ENCODE measurements around the gene RAN. TPM values are rescaled to one million over a fixed set of nuclear protein-coding genes. Genes with fewer than 3 reads are reported as not detected.
"Not testable (repeated sequence)": the region's sequence is repeated elsewhere in the genome, so short reads cannot be mapped to it uniquely, and the experiment has no call there.

The RAN gene
- total RNA-seq, 1 experiment from 2014 or later: 1,193 TPM

DNA sequence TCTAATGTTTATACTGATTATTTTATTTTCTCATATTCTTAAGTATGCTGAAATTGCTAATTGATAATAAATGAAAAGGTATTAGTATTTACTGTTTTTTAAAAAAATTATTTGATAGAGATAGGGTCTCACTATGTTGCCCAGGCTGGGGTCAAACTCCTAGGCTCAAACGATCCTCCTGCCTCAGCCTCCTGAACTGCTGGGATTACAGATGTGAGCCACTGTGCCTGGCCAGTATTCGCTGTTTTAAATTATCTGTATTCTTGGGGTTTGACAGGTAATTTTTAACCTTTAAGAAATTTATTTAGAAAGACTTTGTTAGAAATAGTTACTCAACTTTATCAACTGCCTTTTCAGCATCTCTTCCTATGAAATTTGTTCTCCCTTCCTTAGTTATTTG, 32.2 kb downstream of the RAN start:
- Histone ChIP-seq H3K27ac (ENCODE audit: low read length) (no peak overlapping the region), H3K9me3 (ENCODE audit: control insufficient read depth, insufficient read depth, low read depth, low read length) (no peaks in the 10 kb centered on the region), H3K4me1 (ENCODE audit: control insufficient read depth, insufficient read depth, low read length) (no peaks in the 10 kb centered on the region), H3K4me3 (ENCODE audit: low read depth in 2 of 2, low read length in 2 of 2) (no peak overlapping the region), H3K27me3 (ENCODE audit: control insufficient read depth, insufficient read depth, low read length) (no peaks in the 10 kb centered on the region), H3K36me3 (ENCODE audit: control insufficient read depth, insufficient read depth, low read length) (no peaks in the 10 kb centered on the region)
- TF ChIP-seq POLR2AphosphoS5 (IDR thresholded peaks at IDR 0.05; ENCODE audit: low read depth, low read length) (no peak), TCF7L2 (IDR thresholded peaks at IDR 0.05; ENCODE audit: low read depth, low read length) (no peak), SIN3A (IDR thresholded peaks at IDR 0.05; ENCODE audit: borderline replicate concordance, insufficient read depth, low read depth, low read length) (no peak)
- TF ChIP-seq, protein P1, sequence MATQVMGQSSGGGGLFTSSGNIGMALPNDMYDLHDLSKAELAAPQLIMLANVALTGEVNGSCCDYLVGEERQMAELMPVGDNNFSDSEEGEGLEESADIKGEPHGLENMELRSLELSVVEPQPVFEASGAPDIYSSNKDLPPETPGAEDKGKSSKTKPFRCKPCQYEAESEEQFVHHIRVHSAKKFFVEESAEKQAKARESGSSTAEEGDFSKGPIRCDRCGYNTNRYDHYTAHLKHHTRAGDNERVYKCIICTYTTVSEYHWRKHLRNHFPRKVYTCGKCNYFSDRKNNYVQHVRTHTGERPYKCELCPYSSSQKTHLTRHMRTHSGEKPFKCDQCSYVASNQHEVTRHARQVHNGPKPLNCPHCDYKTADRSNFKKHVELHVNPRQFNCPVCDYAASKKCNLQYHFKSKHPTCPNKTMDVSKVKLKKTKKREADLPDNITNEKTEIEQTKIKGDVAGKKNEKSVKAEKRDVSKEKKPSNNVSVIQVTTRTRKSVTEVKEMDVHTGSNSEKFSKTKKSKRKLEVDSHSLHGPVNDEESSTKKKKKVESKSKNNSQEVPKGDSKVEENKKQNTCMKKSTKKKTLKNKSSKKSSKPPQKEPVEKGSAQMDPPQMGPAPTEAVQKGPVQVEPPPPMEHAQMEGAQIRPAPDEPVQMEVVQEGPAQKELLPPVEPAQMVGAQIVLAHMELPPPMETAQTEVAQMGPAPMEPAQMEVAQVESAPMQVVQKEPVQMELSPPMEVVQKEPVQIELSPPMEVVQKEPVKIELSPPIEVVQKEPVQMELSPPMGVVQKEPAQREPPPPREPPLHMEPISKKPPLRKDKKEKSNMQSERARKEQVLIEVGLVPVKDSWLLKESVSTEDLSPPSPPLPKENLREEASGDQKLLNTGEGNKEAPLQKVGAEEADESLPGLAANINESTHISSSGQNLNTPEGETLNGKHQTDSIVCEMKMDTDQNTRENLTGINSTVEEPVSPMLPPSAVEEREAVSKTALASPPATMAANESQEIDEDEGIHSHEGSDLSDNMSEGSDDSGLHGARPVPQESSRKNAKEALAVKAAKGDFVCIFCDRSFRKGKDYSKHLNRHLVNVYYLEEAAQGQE (IDR thresholded peaks at IDR 0.05; ENCODE audit: insufficient read depth in 1 of 2, low read depth in 2 of 2, low read length in 1 of 2): no peak
- TF ChIP-seq, protein P2, sequence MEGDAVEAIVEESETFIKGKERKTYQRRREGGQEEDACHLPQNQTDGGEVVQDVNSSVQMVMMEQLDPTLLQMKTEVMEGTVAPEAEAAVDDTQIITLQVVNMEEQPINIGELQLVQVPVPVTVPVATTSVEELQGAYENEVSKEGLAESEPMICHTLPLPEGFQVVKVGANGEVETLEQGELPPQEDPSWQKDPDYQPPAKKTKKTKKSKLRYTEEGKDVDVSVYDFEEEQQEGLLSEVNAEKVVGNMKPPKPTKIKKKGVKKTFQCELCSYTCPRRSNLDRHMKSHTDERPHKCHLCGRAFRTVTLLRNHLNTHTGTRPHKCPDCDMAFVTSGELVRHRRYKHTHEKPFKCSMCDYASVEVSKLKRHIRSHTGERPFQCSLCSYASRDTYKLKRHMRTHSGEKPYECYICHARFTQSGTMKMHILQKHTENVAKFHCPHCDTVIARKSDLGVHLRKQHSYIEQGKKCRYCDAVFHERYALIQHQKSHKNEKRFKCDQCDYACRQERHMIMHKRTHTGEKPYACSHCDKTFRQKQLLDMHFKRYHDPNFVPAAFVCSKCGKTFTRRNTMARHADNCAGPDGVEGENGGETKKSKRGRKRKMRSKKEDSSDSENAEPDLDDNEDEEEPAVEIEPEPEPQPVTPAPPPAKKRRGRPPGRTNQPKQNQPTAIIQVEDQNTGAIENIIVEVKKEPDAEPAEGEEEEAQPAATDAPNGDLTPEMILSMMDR (IDR thresholded peaks at IDR 0.05): no peak
- POLR2A ChIA-PET: no interaction called here
- BruUV-seq (replicated peaks): no TSS peak
- DNase-seq (ENCODE audit: low read depth, low spot score): no peak
- in situ Hi-C loops (cut with HindIII; ENCODE audit: low pct_unique_long_range_greater_than_20kb, low sequenced_read_pairs): no loop called here
- CTCF ChIA-PET: no interaction called here
- no peak for ATAC-seq
- intact Hi-C loops (cut with micrococcal nuclease; ENCODE audit: unreplicated experiment): no loop called here

DNA sequence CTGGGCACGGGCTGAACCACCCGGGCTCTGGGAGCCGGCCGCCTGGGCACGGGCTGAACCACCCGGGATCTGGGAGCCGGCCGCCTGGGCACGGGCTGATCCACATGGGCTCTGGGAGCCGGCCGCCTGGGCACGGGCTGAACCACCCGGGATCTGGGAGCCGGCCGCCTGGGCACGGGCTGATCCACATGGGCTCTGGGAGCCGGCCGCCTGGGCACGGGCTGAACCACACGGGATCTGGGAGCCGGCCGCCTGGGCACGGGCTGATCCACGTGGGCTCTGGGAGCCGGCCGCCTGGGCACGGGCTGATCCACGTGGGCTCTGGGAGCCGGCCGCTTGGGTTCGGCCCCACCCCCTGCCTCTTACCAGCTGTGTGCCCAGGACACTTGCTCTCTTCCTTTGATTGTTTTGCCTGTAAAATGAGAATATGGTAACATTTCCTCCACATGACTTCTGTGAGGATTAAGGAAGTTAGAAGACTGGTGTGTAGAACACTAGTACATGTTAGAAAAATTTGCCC, 33.1 kb downstream of the RAN start:
- CTCF ChIA-PET; intact Hi-C loops (cut with micrococcal nuclease; ENCODE audit: unreplicated experiment): not testable (repeated sequence)

DNA sequence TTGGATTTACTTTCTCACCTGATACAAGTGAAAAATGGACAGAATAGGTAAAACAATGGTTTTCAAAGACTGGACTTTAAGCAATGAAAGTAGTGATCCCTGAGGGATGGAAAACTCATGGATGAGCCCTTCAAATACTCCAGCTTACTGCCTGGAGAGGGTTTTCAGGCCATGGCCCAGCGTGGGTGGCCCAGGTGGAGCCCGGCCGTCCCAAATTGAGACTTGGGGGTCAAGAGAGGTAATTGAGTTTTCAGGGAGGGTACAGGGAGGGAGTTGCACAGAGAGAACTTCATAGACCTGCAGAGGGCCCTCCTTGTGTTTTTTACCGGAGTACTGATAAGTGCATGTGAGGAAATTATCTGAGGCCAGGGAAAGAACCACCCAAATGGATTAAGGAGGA, 37.2 kb downstream of the RAN start:
- Histone ChIP-seq H3K9me3 (ENCODE audit: control insufficient read depth, insufficient read depth, low read depth, low read length) (peaks cover 11% of the 10 kb centered on the region; the same call in 1 of the 2 replicates), H3K27ac (ENCODE audit: low read length) (no peak overlapping the region), H3K36me3 (ENCODE audit: control insufficient read depth, insufficient read depth, low read length) (no peaks in the 10 kb centered on the region), H3K4me1 (ENCODE audit: control insufficient read depth, insufficient read depth, low read length) (no peaks in the 10 kb centered on the region), H3K4me3 (ENCODE audit: low read depth in 2 of 2, low read length in 2 of 2) (no peak overlapping the region), H3K27me3 (ENCODE audit: control insufficient read depth, insufficient read depth, low read length) (peaks cover 4% of the 10 kb centered on the region; the same call in 1 of the 2 replicates)
- BruUV-seq (replicated peaks): no TSS peak
- intact Hi-C loops (cut with micrococcal nuclease; ENCODE audit: unreplicated experiment): no loop called here
- ChIA-PET POLR2A (no interaction called here), CTCF (no interaction called here)
- DNase-seq (ENCODE audit: low read depth, low spot score) (no peak), ATAC-seq (no peak)
- no peak for TF ChIP-seq TCF7L2 (IDR thresholded peaks at IDR 0.05; ENCODE audit: low read depth, low read length)
- TF ChIP-seq, protein P1 (IDR thresholded peaks at IDR 0.05; ENCODE audit: insufficient read depth in 1 of 2, low read depth in 2 of 2, low read length in 1 of 2): no peak
- no peak for TF ChIP-seq POLR2AphosphoS5 (IDR thresholded peaks at IDR 0.05; ENCODE audit: low read depth, low read length)
- no peak for TF ChIP-seq SIN3A (IDR thresholded peaks at IDR 0.05; ENCODE audit: borderline replicate concordance, insufficient read depth, low read depth, low read length)
- TF ChIP-seq, protein P2 (IDR thresholded peaks at IDR 0.05): no peak
- in situ Hi-C loops (cut with HindIII; ENCODE audit: low pct_unique_long_range_greater_than_20kb, low sequenced_read_pairs): no loop called here

More for the DNA sequence above, 33.1 kb downstream of the RAN start:
- H3K9me3 ChIP-seq (ENCODE audit: control insufficient read depth, insufficient read depth, low read depth, low read length); H3K27ac ChIP-seq (ENCODE audit: low read length); H3K4me1 ChIP-seq (ENCODE audit: control insufficient read depth, insufficient read depth, low read length); H3K36me3 ChIP-seq (ENCODE audit: control insufficient read depth, insufficient read depth, low read length); H3K4me3 ChIP-seq (ENCODE audit: low read depth in 2 of 2, low read length in 2 of 2); BruUV-seq (replicated peaks); ATAC-seq; POLR2A ChIA-PET; H3K27me3 ChIP-seq (ENCODE audit: control insufficient read depth, insufficient read depth, low read length); in situ Hi-C loops (cut with HindIII; ENCODE audit: low pct_unique_long_range_greater_than_20kb, low sequenced_read_pairs); DNase-seq (ENCODE audit: low read depth, low spot score): not testable (repeated sequence)
